GM04503 (cell line): ENCODE results near the gene GAK.
"Not testable (repeated sequence)": the region's sequence is repeated elsewhere in the genome, so short reads cannot be mapped to it uniquely, and the experiment has no call there.

Experiments
- DNase-seq: peaks from one replicate; pipeline ENCODE4 v3.0.0-alpha.2; 2012; ENCODE audit warnings: low read depth

The GAK gene

GRCh38 chr4:931960-932712 lies at the start of gene GAK, which contains the start of gene TMEM175:
GAK (minus strand) TSS chr4:932316; CDS start chr4:932187, 129 bp downstream.
TMEM175 (plus strand) TSS chr4:932460; CDS start chr4:947740, 15,280 bp downstream.
- DNase-seq = peak; percentile 75

GRCh38 chr4:978957-979701 lies 47.0 kb upstream of the GAK start:
- no peak for DNase-seq

- DNase-seq = not testable (repeated sequence)
These were observed 43.9 kb upstream of the GAK start for GRCh38 chr4:976016-976415.

- no peak for DNase-seq
These were observed 42.6 kb upstream of the GAK start for GRCh38 chr4:974668-975067.

- no peak for DNase-seq
These were observed 41.6 kb upstream of the GAK start, which contains the start of gene DGKQ for GRCh38 chr4:973431-974397. DGKQ (minus strand) TSS chr4:973569; CDS start chr4:973482, 87 bp downstream.

- no peak for DNase-seq
These were observed 40.7 kb upstream of the GAK start for GRCh38 chr4:972651-973424.

- no peak for DNase-seq
These were observed 39.8 kb upstream of the GAK start for GRCh38 chr4:971666-972500.

GRCh38 chr4:970854-971520 lies 38.9 kb upstream of the GAK start:
- DNase-seq = no peak

- no peak for DNase-seq
These were observed 38.1 kb upstream of the GAK start for GRCh38 chr4:970046-970745.

GRCh38 chr4:968621-969394 lies 36.7 kb upstream of the GAK start:
- DNase-seq = no peak

GRCh38 chr4:968221-968620 lies 36.1 kb upstream of the GAK start:
- DNase-seq = no peak

GRCh38 chr4:967113-968104 lies 35.3 kb upstream of the GAK start:
- no peak for DNase-seq

- no peak for DNase-seq
These were observed 34.4 kb upstream of the GAK start for GRCh38 chr4:966266-967112.

GRCh38 chr4:965766-966134 lies 33.6 kb upstream of the GAK start:
- no peak for DNase-seq

GRCh38 chr4:965048-965765 lies 33.1 kb upstream of the GAK start:
- DNase-seq = no peak
